GM18507 (cell line): Measurements from ENCODE around the gene ATAD2B.
A peak's percentile ranks its signal among the peaks of the same experiment; 100 is the strongest.

ENCODE experiments used
- DNase-seq: peaks from one replicate; pipeline ENCODE4 v3.0.0; 2011; ENCODE audit warnings: low read depth; ENCODE audit not compliant: insufficient read length; ENCODE audit errors: extremely low spot score
- FAIRE-seq: peaks from 2 replicates; lab custom pipeline; 2011; peaks lifted over from hg19 to GRCh38; lab: Jason Lieb, UNC

ATAD2B gene

DNA sequence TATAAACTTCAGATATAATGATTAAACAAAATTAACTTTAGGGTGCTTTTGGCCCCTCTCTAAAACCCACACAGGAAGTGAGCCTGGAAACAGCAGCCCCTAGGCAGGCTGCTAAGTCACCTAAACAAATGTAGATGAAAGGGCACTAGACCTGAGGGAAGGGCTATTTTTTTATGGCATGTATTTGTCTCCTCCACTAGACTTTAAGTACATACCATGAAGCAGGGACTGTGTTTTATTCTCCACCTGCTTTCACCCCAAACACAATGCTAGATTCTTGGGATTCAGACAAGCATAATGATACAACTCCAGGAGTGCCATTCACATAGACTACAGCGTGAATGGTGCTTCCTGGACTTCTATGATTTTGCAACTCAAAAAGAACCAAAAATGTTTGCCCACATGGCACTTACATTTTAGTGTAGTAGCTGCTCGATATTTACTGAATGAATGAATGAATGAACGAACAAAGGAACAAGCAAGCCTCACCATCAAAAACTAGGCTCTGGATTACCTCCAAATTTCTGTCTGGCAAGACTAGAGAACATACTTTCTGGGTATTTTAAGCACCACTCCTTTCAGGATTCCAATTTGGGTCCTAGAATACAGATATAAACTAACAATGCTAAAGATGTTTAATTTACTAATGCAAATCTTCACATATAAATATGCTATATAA is 10.1 kb downstream of the ATAD2B start:
- DNase-seq (no peak), FAIRE-seq (peak; percentile 83)

DNA sequence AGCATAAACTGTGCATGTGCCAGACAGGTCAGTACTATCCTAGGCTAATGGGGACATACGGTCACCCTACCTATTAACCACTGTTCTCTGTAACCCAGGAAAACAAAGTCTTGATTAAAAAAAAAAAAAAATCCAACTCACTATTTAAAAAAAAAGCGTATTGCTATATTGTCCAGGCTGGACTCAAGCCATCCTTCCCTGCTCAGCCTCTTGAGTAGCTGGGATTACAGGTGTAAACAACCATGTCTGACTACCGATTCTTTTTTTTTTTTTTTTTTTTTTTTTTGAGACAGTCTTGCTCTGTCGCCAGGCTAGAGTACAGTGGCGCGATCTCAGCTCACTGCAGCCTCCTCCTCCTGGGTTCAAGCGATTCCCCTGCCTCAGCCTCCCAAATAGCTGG is 11.6 kb downstream of the ATAD2B start:
- no peak for DNase-seq

DNA sequence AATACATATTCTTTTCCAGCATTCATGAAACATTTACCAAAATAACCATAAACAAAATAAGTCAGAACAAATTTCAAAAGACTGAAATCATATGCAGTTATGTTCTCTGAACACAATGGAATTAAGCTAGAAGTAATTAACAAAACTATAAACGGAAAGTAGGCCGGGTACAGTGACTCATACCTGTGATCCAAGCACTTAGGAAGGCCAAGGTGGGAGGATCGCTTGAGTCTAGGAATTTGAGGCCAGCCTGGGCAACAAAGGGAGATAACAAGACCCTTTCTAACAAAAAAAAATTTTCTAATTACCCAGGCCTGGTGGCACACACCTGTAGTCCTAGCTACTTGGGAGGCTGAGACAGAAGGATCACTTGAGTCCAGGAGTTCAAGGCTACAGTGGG is 14.9 kb downstream of the ATAD2B start:
- FAIRE-seq = no peak
- no peak for DNase-seq

More for the DNA sequence above, 11.6 kb downstream of the ATAD2B start:
- no peak for FAIRE-seq

DNA sequence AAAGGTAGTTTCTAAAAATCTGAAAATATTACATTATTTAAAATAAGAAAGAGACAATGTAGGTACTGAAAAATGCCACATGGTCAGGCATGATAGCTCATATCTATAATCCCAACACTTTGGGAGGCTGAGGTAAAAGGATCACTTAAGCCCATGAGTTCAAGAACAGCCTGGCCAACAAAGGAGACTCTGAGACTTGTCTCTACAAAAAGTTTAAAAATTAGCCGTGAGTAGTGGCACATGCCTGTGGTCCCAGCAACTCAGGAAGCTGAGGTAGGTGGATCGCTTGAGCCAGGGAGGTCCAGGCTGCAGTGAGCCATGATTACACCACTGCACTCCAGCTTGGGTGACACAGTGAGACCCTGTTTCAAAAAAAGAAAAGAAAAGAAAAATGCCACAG is 21.8 kb downstream of the ATAD2B start:
- FAIRE-seq = peak; percentile 41
- no peak for DNase-seq

DNA sequence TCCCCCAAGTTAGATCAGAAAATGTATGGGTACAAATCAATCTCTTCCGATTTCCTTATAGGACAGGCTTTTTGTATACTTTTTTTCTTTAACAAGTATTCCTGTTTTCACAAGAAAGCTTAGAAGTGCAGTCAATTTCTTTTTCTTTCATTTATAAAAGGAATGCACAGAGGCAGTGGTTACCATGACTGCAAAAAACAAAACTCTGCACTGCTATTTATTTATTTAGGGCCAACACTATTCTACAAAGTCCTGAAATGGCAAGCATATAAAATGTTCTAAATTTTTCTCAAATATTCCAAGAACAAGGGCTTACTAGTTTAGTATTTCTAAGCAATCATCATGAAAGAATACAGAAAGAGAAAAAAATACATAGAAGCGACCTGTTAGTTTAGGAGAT is 22.2 kb downstream of the ATAD2B start:
- FAIRE-seq (no peak), DNase-seq (no peak)

DNA sequence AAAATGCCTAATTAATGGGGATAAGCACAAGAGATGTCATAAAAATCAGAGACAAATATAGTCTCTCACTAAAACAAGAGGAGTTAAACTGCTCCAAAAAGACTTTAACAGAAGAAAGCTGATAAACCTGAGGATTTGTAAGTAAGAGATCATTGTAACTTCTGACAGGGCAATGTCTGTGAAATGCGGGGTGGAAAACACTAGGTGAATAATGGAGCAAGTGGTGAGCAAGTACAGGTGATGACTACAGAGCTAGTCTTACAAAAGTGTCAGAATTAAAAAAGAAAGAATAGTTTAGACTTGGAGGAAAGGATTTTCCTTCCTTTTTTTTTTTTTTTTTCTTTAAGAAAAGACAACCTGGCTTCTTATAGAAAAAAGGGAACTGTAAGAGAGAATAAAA is 22.7 kb downstream of the ATAD2B start:
- DNase-seq = no peak
- no peak for FAIRE-seq

DNA sequence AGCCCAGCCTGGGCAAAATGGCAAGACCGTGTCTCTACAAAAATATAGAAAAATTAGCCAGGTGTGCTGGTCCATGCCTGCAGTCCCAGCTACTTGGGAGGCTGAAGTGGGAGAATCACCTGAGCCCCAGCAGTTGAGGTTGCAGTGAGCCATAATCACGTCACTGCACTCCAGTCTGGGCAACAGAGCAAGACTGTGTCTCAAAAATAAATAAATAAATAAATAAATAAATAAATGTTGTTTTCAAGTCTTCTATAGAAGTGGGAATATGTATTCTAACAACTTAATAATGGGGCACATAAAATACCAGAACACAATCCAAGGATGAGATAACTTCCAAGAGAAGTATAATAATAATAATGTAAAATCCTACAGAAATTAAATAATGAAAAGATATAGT is 23.9 kb downstream of the ATAD2B start:
- DNase-seq (no peak), FAIRE-seq (no peak)

DNA sequence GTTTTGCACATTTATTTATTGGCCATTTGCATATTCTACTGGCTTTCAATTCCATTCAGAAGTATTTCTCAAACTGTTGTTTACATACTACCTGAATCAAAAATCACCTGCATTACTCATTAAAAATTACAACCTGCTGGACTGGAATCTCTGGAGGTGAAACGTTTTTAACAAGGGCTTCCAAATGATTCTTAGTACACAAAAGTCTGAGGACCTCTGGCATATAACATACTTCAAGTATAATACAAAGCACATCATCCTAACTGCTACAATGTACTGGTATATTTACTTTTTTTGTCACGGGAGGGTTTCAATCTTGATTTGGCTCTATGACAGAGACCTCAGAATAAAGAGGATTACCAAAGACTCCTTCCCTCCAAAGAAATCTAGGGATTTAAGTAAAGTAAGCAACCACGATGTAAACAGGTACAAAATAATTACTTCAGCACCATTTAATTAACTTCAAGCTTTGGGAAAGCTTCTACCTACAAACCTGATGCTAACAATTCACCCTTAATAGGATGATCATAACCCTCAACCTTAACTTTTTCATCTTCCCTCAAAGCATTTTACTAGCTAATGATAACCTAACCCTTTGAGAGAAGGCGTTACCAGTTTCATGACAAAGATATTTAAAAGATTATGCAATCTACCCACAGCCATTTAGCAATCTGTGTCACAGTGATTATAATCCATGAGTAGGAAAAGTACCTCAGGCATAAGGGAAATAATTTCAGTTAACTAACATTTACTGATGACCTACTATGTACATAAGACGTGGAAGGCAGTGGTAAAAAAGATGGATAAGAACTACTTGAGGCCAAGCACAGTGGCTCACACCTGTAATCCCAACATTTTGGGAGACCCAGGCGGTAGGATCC is 24.7 kb downstream of the ATAD2B start:
- FAIRE-seq = no peak
- DNase-seq = no peak

DNA sequence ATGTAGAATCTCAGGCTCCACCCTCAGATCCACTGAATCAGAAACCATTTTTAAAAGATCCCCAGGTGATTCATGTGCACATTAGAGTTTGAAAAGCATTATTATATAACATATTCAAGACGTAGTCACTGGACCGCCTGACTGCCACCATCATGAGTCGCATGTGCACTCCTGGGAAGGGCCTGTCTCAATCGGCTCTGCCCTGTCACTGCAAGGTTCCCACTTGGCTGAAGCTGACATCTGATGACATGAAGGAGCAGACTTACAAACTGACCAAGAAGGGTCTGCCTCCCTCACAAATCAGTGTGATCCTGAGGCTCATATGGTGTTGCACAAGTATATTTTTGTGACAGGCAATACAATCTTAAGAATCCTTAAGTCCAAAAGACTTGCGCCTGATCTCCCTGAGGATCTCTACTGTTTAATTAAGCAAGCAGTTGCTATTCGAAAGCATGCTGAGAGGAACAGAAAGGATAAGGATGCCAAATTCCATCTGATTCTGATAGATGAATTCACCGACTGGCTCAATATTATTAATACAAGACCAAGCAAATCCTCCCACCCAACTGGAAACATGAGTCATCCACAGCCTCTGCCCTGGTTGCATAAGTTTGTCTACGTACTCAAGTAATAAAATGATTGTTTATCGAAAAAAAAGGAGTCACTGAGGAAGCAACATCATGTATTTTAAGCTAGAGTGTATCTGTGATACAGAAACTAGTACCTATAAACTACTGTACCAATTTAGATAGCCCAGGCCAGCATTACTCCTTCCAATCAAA is 26.2 kb downstream of the ATAD2B start:
- no peak for FAIRE-seq
- DNase-seq = no peak

DNA sequence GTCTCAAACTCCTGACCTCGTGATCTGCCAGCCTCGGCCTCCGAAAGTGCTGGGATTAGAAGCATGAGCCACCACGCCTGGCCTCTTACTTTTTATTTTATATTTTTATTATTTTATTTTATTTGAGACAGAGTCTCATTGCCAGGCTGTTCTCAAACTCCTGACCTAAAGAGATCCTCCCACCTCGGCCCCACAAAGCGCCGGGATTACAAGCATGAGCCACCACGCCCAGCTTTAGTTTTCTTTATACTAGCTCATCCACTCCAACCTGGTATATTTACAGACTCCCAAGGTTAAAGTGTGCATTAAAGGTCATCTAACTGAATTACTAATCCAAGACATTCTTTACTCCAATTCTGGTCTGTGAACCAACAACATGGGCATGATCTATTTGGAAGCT is 26.8 kb downstream of the ATAD2B start:
- DNase-seq (no peak), FAIRE-seq (no peak)

DNA sequence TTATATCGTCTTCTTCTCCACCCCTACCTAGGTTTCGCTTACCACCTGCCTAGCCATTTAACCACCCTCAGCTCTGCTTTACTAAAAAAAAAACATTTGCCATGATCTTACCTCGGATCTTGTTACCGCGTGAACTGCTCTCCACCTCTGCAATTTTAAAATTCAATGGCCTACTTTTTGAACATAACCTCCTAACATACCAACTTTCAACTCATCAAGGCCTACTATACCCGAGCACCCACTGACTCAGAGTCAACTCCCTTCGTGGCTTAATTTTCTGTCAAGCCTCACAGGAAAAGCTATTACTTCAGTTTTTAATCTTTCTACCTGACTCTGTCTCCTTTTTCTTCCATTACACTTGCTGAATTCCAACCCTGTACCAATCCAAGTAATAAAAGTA is 55.7 kb downstream of the ATAD2B start:
- DNase-seq = no peak
- no peak for FAIRE-seq

DNA sequence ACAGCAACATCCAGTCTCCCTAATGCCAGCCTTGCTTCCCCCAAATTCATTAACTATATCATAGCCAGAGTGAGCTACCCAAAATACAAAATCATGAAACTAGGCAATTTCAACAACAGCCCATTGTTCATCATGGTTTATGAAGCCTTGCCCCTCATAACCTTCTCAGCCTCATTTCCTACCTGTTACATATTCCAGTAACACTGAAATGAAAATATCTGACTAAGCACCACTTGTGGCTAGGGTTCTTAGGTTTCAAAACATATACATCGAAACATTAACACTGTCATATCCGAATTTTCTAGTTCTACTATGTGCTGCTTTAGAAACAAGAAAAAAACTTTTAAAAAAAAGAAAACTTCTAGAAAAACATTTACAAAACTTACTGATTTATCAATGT is 59.5 kb downstream of the ATAD2B start:
- FAIRE-seq (no peak), DNase-seq (no peak)

DNA sequence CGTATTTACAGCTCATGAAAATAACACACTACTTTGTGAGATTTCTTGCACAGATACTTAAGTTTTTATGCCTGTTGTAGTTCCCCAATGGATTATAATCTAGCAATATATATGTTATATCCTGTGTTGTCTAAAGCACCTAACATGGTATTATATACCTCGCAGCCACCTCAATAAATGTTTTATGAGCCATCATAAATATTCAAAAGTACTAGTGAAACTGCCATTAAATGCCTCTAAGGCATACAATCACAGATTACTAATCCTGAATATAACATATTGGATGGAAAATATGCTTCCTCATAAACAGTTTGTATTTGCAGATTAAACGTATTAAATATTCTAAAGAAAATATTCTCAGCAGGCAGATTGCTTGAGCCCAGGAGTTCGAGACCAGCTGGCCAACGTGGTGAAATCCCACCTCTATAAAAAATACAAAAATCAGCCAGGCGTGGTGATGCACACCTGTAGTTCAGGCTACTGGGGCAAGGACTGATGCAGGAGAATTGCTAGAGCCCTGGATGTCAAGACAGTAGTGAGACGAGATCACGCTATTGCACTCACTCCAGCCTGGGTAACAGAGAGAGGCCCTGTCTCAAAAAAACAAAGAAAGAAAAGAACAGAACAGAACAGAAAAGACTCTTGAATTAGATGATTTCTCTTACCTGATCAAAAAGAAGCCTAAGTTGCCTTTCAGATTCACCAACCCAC is 64.1 kb downstream of the ATAD2B start:
- no peak for DNase-seq
- FAIRE-seq = no peak

DNA sequence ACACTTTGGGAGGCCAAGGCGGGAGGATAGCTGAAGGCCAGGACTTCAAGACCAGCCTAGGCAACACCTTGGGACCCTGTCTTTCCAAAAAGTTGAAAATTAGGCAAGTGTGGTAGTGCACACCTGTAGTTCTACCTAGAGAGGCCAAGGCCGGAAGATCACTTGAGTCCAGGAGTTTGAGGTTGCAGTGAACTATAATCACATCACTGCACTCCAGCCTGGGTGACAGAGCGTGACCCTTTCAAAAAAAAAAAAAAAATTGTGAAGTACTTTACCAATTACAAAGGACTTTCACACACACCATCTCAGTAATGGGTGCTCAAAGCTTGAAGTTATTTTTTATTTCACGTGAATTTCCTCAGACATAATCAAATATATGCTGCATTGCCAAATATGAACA is 65.0 kb downstream of the ATAD2B start:
- FAIRE-seq = peak; percentile 33

DNA sequence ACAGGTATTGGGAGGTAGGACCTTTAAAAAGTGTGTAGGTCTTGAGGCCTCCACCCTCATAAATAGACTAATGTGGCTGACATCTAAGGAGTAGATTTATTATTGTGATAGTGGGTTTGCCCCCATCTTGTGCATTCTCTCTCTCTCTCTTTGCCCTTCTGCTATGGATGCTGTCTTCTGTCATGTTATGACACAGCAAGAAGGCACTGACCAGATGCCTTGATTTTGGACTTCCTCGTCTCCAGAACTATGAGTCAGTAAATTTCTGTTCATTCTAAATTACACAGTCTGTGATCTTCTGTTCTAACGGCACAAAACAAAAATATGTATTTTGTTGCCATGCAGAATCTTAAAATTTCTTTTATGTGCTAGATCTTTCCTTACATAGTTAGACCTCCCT is 66.9 kb downstream of the ATAD2B start:
- DNase-seq = no peak
- FAIRE-seq = no peak

More for the DNA sequence above, 65.0 kb downstream of the ATAD2B start:
- no peak for DNase-seq

DNA sequence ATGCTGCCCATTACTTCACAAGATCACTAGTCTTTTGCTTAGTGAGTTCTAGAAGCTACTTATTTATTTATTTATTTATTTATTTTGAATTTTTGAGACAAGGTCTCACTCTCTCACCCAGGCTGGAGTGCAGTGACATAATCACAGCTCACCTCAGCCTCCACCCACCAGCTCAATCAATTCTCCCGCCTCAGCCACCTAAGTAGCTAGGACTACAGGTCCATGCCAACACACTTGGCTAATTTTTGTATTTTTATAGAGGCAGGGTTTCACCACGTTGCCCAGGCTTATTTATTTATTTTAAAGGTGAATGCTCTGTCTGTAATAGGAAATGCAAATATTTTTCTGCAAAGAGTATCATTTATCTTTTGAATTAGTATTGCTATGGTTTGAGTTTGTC is 67.7 kb downstream of the ATAD2B start:
- FAIRE-seq (no peak), DNase-seq (no peak)

DNA sequence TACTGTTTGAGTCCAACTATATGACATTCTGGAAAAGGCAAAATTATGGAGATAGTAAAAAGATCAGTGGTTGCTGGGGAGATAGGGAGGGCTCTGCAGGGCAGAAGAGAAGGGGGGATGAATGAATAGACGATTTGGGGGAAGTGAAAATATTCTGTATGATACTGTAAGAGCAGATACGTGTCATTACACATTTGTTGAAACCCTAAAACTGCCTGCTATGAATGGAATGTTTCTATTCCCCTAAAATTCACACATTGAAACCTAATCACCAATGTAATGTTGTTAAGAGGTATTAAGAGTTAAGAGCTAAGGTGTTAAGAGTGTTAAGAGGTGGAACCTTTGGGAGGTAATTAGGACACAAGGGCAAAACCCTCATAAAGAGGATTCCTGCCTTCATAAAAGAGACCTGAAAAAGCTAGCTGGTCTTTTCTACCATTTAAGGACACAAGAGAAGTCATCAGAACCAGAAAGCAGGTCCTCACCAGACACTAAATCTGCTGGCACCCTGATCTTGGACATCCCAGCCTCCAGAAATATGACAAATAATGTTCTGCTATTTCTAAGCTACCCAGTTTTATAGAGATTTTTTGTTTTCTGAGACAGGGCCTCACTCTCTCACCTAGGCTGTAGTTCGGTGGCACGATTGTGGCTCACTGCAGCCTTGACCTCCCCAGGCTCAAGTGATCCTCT is 76.2 kb downstream of the ATAD2B start:
- DNase-seq = peak; percentile 1
- FAIRE-seq = peak; percentile 78

DNA sequence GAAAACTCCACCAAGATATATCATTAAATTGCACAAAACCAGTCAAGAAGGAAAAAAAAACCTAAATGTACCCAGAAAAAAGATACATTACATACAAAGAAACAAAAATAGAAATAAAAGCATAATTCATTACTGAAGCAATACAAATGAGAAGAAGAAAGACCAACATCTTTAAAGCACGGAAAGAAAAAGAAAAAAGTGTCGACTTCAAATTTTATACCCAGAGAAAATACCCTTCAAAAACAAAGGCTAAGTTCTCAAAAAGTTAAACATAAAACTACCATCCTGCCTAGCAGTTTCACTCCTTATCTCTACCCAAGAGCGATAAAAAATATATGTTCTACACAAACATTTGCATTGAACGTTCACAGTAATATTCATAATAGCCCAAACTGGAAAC is 82.0 kb downstream of the ATAD2B start:
- no peak for FAIRE-seq
- no peak for DNase-seq
